PC-9 (cell line): ENCODE results near the gene SP6.

ENCODE experiments used
- EZH2 ChIP-seq: fragments of 200-600 bp; sonication (generic); IDR thresholded peaks from 2 replicates; pipeline ENCODE4 v1.8.0; 2017; ENCODE audit warnings: antibody characterized with exemption, low read depth
- TF ChIP-seq, protein P1 (sequence below): fragments of 200-600 bp; sonication (generic); conservative IDR thresholded peaks from 2 replicates; pipeline ENCODE4 v1.6.1; 2017; ENCODE audit warnings: mixed run types, antibody characterized with exemption, mild to moderate bottlenecking, moderate library complexity

GRCh38 chr17:47866941-47867340 is 16.0 kb upstream of the SP6 start:
- TF ChIP-seq, protein P1, sequence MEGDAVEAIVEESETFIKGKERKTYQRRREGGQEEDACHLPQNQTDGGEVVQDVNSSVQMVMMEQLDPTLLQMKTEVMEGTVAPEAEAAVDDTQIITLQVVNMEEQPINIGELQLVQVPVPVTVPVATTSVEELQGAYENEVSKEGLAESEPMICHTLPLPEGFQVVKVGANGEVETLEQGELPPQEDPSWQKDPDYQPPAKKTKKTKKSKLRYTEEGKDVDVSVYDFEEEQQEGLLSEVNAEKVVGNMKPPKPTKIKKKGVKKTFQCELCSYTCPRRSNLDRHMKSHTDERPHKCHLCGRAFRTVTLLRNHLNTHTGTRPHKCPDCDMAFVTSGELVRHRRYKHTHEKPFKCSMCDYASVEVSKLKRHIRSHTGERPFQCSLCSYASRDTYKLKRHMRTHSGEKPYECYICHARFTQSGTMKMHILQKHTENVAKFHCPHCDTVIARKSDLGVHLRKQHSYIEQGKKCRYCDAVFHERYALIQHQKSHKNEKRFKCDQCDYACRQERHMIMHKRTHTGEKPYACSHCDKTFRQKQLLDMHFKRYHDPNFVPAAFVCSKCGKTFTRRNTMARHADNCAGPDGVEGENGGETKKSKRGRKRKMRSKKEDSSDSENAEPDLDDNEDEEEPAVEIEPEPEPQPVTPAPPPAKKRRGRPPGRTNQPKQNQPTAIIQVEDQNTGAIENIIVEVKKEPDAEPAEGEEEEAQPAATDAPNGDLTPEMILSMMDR: no peak
- TF ChIP-seq EZH2: no peak
